ENCODE data around the gene ENTREP1. TPM values are rescaled to one million over a fixed set of nuclear protein-coding genes. Genes with fewer than 3 reads are reported as not detected.

Gene ENTREP1
- polyA plus RNA-seq, 3 donors = 2.4 to 3.4 (median 3.1) TPM

Other genes starting within 250 kb of the ENTREP1 start
- gene TJP2, start 150.9 kb upstream of the ENTREP1 start, polyA plus RNA-seq (ENCODE audit: insufficient read length in 3 of 3) = 100 to 1,000 TPM in 2 of 3 donors, 10 to 100 TPM in 1; 78.1 to 104 (median 101) TPM

All from renal pelvis (tissue), 3 donors.